NCI-H510A (cell line): ENCODE measurements around the gene NOL4L.

ENCODE experiments used
- DNase-seq: peaks from one replicate; lab custom pipeline; 2025; lab: John Stamatoyannopoulos, UW

NOL4L gene

DNA sequence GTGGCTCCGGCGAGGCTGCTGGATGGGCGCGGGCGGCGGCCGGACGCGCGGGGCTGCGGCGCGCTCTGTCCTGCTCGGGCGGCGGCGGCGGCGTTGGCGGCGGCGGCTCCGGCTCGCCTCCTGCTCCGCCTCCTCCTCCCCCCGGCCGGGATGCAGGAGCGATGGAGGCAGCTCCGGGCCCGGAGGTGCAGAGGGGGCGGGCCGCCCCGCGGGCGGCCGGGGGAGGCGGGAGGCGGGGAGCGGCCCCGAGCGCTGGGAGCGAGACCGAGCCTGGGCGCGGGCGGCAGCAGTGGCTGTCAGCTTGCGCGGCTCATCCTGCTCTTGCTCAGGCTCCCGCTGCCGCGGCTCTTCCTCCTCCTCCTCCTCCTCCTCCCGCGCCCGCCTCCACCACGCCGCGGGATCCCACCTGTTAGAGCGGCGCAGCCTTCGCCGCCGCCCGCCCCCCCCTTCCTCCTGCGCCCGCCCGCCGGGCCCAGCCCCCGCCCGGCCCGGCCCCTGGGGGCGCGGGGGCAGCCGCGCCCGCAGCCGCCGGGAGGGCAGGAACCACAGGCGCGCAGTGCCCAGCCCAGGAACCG is at the start of gene NOL4L:
Gene NOL4L (minus strand): TSS at position 323 of the 575 bp plus-strand sequence. CDS start 443 bp downstream, outside the sequence.
- DNase-seq = peak; percentile 62

- DNase-seq = peak; percentile 20
Measured at GRCh38 chr20:32634041-32634805, 49.1 kb upstream of the NOL4L start.

- DNase-seq = no peak
Measured at GRCh38 chr20:32632461-32633354, 47.6 kb upstream of the NOL4L start.

GRCh38 chr20:32631933-32632460 is 46.9 kb upstream of the NOL4L start:
- DNase-seq = no peak

- no peak for DNase-seq
Measured at GRCh38 chr20:32629813-32630212, 44.7 kb upstream of the NOL4L start.

DNA sequence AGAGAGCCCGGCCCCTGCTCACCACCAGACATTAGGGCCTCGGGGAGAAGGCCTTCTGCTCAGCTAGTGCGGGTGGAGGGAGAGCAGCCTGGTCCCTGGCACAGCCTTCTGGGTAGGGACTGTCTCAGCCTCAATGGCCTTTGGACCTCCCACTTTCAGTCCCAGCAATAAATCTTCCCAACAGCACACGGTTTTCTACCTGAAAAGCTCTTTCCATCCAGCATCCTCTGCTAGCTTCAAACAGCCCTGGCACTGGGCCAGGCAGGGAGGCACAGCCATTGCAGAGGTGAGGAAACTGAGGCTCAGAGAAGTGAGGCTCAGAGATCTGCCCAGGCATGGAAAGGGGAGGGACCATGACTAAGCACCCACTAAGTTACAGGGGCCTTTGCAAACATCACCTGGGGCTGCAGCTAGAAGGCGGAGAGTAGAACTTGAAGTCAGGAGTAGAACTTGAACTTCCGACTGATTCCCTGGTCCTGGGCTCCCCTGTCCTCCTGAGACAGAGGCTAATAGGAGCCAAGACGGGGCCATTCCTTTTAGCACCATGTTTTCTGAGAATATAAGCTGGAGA is 43.9 kb upstream of the NOL4L start:
- no peak for DNase-seq

DNA sequence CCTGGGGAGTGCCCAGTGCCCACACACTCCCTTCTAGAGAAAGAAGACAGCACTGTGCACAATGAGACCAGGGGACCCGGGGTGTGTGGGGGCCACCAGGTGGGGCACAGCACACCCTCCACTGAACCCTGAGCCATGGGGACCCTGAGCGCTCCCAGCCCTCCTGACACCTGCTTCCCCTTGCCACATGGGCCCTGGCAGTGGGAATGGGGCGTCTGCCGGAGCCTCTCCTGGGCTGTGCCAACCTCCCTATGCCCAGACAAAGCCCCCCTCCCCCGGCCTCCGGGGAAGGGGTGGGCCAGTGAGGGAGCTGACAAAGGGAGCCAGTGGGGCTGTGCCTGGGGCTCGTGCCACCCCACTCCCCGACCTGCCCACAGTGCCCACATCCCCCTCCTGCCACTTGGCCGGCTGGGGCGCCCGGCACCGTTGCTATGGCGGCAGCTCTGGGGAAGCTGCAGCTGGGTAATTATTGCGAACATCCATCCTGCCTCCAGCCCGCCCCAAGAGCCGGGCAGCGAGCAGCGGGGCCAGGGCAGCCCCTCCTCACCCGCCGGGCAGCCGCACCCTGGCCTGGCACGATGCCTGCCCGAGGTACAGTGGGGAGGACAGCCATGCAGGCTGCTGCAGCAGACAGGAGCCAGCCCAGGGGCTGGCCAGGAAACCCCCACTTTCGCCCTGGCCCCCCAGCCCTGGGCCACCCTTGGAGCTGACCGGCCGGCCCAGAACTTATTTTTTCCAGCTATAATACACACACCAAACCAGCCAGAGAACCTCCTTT is 41.9 kb upstream of the NOL4L start:
- DNase-seq = peak; percentile 63

DNA sequence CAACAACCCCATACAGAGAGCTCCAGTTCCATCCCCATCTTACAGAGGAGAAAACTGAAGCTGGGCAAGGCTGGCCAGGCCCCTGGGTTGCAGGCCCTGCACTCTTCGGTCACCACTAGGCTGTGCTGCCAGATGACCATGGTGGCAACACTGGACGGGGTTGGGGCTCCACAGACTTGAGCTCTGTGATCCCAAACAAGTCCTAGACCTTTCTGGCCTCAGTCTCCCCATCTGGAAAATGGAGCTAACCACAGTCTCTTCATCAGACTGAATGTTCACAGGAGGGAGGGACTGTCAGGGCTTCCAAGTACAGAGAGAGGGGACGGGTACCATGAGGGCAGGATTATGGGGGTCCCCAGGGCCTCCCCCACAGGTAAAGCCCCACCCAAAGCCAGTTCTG is 41.3 kb upstream of the NOL4L start:
- DNase-seq = no peak

- DNase-seq = no peak
Measured at GRCh38 chr20:32625996-32626395, 40.9 kb upstream of the NOL4L start.

GRCh38 chr20:32624687-32625345 is 39.7 kb upstream of the NOL4L start:
- DNase-seq = no peak

DNA sequence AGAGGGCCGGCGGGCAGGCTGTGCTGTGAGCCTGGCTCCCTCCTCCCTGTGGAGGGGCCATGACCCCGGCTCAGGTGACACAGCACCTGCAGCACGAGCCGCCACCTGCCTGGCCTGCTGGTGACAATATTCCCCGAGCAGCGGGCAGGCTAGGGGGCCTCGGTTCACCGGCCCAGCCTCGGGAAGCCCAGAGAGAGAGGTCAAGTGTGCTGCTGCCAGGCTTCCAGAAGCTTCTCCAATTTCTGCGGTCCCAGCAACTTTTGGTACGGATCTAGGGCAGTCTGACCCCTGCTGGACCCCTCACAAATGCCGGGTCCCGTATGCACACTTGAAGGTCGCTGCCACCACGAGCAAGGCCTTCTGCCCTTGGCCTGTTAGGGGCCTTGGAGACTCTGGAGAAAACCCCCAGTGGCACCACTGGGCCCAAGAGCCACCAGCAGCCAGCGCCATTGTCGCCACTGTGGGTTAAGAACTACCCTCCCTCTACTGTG is 38.6 kb upstream of the NOL4L start:
- peak; percentile 66 for DNase-seq

DNA sequence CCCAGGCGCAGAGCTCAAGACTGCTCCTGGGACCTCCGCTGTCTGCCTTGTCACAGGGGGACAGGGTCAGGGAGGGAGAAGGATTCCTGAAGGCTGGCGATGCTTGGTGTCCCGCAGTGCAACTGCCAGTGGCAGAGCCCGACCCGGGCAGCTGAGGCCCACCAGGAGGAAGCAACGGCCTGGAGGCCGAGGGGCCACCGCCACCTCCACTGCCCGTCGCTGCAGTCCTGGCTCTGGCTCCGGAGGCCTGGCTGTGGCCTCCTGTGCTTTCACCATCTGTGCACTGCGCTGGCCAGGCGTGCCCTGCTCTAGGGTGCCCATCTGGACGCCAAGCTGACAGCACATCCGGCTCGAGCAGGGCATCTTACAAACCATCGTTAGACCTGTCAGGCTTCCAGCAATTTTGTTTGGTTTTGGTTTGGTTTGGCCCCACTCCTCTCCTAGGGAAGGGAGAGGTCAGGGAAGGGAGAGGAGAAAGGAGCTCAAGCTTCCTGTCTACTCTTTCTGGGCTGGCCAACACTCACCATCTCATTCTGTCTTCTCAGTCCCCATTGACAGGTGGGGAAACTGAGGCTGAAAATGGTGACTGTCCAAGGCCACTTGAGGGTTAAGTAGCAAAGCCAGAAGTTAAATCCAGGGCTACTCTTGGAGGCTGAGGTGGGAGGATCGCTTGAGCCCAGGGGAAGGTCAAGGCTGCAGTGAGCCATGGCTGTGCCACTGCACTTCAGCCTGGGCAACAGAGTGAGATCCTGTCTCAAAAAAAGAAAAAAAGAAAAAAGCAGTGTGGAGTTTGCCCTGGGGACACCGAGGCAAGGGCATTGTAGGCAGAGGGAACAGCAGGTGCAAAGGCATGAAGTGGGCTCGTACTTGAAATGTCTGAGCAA is 37.7 kb upstream of the NOL4L start:
- DNase-seq = no peak

GRCh38 chr20:32621891-32622584 is 36.9 kb upstream of the NOL4L start:
- no peak for DNase-seq

- DNase-seq = no peak
Measured at GRCh38 chr20:32621071-32621890, 36.1 kb upstream of the NOL4L start.

DNA sequence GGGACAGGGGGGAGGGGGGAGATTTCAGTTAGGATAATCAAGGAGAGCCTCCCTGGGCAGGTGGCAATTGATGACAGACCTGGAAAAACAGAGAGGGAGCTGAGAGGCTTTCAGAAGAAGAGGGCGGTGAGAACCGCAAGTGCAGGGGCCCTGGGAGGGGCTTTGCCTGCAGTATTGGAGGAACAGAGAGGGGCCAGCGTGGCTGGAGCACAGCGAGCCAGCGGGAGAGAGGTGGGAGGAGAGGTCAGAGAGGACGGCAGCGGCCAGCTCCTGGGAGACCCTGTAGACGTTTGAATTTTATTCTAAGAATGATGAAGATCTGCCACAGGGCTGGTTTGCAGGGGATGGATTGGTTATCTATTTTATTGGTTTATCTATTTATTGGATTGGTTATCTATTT is 34.5 kb upstream of the NOL4L start:
- DNase-seq = no peak

DNA sequence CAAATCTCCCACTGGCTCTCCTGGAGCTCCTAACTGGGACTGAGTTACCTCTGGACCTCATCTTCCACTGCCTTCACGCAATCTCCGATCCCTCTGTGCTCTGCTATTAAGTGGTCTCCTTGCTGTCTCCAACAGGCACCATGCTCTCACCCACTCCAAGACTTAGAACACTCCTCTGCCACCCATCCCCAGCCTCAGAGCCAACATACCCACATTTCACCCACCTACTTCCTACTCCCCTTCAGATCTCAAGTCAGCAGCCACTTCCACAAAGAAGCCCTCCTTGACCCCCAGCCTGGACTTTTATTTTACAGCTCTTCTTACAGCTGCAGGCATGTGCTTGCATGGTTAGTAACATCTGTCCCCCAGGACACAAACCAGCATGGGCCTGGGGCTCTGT is 29.6 kb upstream of the NOL4L start:
- DNase-seq = no peak

DNA sequence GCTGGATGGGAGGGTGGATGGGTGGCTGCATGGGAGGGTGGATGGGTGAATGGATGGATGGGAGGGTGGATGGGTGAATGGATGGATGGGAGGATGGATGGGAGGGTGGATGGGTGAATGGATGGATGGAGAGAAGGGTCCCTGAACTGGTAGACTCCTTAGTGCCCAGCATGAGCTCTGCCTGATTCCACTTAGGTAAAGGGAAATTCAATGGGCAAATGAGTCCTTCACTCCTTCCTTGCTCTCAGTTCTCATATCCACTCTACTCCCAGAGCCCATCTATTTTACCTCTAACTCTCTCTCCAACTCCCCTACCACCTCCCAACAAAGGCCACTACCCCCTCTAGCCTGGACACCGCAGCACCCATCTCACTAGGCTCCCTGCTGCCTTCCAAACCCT is 29.2 kb upstream of the NOL4L start:
- no peak for DNase-seq
